PC-9 (cell line): ENCODE measurements around the gene MAP1A.

Experiments used
- EZH2 ChIP-seq: fragments of 200-600 bp; sonication (generic); IDR thresholded peaks from 2 replicates; pipeline ENCODE4 v1.8.0; 2017; ENCODE audit warnings: antibody characterized with exemption, low read depth
- TF ChIP-seq, protein P1 (sequence below): fragments of 200-600 bp; sonication (generic); conservative IDR thresholded peaks from 2 replicates; pipeline ENCODE4 v1.6.1; 2017; ENCODE audit warnings: mixed run types, antibody characterized with exemption, mild to moderate bottlenecking, moderate library complexity

DNA sequence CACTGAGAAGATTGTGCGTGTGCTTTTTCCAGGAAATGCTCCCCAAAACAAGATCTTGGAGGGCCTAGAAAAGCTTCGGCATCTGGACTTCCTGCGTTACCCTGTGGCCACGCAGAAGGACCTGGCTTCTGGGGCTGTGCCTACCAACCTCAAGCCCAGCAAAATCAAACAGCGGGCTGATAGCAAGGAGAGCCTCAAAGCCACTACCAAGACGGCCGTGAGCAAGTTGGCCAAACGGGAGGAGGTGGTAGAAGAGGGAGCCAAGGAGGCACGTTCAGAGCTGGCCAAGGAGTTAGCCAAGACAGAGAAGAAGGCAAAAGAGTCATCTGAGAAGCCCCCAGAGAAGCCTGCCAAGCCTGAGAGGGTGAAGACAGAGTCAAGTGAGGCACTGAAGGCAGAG is 4.8 kb downstream of the MAP1A start:
- no peak for TF ChIP-seq EZH2
- TF ChIP-seq, protein P1, sequence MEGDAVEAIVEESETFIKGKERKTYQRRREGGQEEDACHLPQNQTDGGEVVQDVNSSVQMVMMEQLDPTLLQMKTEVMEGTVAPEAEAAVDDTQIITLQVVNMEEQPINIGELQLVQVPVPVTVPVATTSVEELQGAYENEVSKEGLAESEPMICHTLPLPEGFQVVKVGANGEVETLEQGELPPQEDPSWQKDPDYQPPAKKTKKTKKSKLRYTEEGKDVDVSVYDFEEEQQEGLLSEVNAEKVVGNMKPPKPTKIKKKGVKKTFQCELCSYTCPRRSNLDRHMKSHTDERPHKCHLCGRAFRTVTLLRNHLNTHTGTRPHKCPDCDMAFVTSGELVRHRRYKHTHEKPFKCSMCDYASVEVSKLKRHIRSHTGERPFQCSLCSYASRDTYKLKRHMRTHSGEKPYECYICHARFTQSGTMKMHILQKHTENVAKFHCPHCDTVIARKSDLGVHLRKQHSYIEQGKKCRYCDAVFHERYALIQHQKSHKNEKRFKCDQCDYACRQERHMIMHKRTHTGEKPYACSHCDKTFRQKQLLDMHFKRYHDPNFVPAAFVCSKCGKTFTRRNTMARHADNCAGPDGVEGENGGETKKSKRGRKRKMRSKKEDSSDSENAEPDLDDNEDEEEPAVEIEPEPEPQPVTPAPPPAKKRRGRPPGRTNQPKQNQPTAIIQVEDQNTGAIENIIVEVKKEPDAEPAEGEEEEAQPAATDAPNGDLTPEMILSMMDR = no peak
